Keratinocyte (primary cell): ENCODE measurements around the gene NAV3. TPM values are rescaled to one million over a fixed set of nuclear protein-coding genes. Genes with fewer than 3 reads are reported as not detected.

Experiments used
- DNase-seq: peaks from one replicate; pipeline ENCODE4 v3.0.0-alpha.2; 2011; ENCODE audit warnings: low read depth, missing footprints, low spot score
- FAIRE-seq: peaks from 2 replicates; lab custom pipeline; 2011; peaks lifted over from hg19 to GRCh38; lab: Jason Lieb, UNC
- H2AFZ ChIP-seq: 2 replicates; pipeline ENCODE4 v1.6.0; 2012; ENCODE audit warnings: low read length, control low read depth, inconsistent platforms; ENCODE audit not compliant: control insufficient read depth
- H3K27ac ChIP-seq: 2 replicates; pipeline ENCODE4 v1.5.1; 2011; ENCODE audit warnings: low read length; ENCODE audit not compliant: control insufficient read depth, insufficient read depth
- H3K27me3 ChIP-seq: 3 replicates; pipeline ENCODE4 v1.6.0; 2011; ENCODE audit warnings: low read length; ENCODE audit not compliant: control insufficient read depth, insufficient read depth; ENCODE audit errors: extremely low read depth
- H3K36me3 ChIP-seq, 2 experiments: 2 replicates in 1 of 2; 3 replicates in 1 of 2; pipeline ENCODE4 v1.5.1; 2011; ENCODE audit warnings: low read length in 2 of 2, mild to moderate bottlenecking in 1 of 2; ENCODE audit not compliant: control insufficient read depth in 2 of 2, insufficient read depth in 2 of 2; ENCODE audit errors: extremely low read depth in 1 of 2
- H3K4me1 ChIP-seq: 3 replicates; pipeline ENCODE4 v1.5.1; 2011; ENCODE audit warnings: low read length; ENCODE audit not compliant: control insufficient read depth, insufficient read depth; ENCODE audit errors: extremely low read depth
- H3K4me2 ChIP-seq: 3 replicates; pipeline ENCODE4 v1.6.0; 2011; ENCODE audit warnings: low read depth, low read length; ENCODE audit not compliant: control insufficient read depth, insufficient read depth; ENCODE audit errors: extremely low read depth
- H3K4me3 ChIP-seq, 3 experiments: fragments of 200-600 bp in 1 of 3; sonication (generic) in 1 of 3; 2 replicates in 2 of 3; 3 replicates in 1 of 3; pipeline ENCODE4 v1.5.1; 2011 to 2016; ENCODE audit warnings: low read length in 3 of 3, mild to moderate bottlenecking in 3 of 3, control low read depth in 2 of 3, inconsistent platforms in 1 of 3, low read depth in 1 of 3, mixed read lengths in 1 of 3, mixed run types in 1 of 3, moderate library complexity in 1 of 3; ENCODE audit not compliant: control insufficient read depth in 2 of 3, insufficient read depth in 2 of 3; ENCODE audit errors: extremely low read depth in 1 of 3
- H3K79me2 ChIP-seq: 2 replicates; pipeline ENCODE4 v1.6.0; 2012; ENCODE audit warnings: low read length; ENCODE audit not compliant: control insufficient read depth, insufficient read depth
- H3K9ac ChIP-seq: 3 replicates; pipeline ENCODE4 v1.6.0; 2011; ENCODE audit warnings: low read length; ENCODE audit not compliant: control insufficient read depth, insufficient read depth; ENCODE audit errors: extremely low read depth
- H3K9me1 ChIP-seq: 3 replicates; pipeline ENCODE4 v1.6.0; 2011; ENCODE audit warnings: low read length; ENCODE audit not compliant: control insufficient read depth, insufficient read depth; ENCODE audit errors: extremely low read depth
- H3K9me3 ChIP-seq: 2 replicates; pipeline ENCODE4 v1.5.1; 2012; ENCODE audit warnings: low read depth, low read length; ENCODE audit not compliant: control insufficient read depth
- H4K20me1 ChIP-seq: 3 replicates; pipeline ENCODE4 v1.6.0; 2011; ENCODE audit warnings: low read length; ENCODE audit not compliant: control insufficient read depth, insufficient read depth; ENCODE audit errors: extremely low read depth
- CTCF ChIP-seq, 3 experiments: IDR thresholded peaks in 1 of 3; conservative IDR thresholded peaks in 1 of 3; optimal IDR thresholded peaks in 1 of 3; 2 replicates in 2 of 3; 3 replicates in 1 of 3; pipeline versions ENCODE3 to v1.5.1; 2011; ENCODE audit warnings: low read length in 3 of 3, mild to moderate bottlenecking in 3 of 3, moderate library complexity in 2 of 3, control low read depth in 1 of 3, inconsistent platforms in 1 of 3; ENCODE audit not compliant: insufficient read depth in 2 of 3; ENCODE audit errors: extremely low read depth in 1 of 3
- EZH2 ChIP-seq: IDR thresholded peaks from one replicate; pipeline ENCODE4 v1.6.1; 2012; ENCODE audit warnings: inconsistent platforms, mild to moderate bottlenecking, low read length, moderate library complexity
- dilution Hi-C: fragments of 300-500 bp; cut with MboI; formaldehyde crosslinking; loops from one replicate; pipeline ENCODE4 v1.7.0; 2020; ENCODE audit warnings: low sequenced_read_pairs; ENCODE audit not compliant: extremely low pct_ligation_motif_present
- polyA minus RNA-seq, 3 experiments: library from RNA; depleted of rRNA, polyadenylated mRNA; stranded (reverse); fragments of >200 nt; gene quantifications; 1 replicate in 1 of 3; 2 replicates in 1 of 3; 3 replicates in 1 of 3; pipeline ENCODE4 v1.2.3, GENCODE V29; 2011
- polyA plus RNA-seq, 5 experiments: library from polyadenylated mRNA; depleted of rRNA in 3 of 5; stranded (reverse) in 3 of 5; stranded (forward) in 1 of 5; unstranded in 1 of 5; fragments of >200 nt; gene quantifications; 1 replicate in 1 of 5; 2 replicates in 3 of 5; 3 replicates in 1 of 5; pipeline versions ENCODE4 v1.2.1 to v1.2.3, GENCODE V29; 2011 to 2012; ENCODE audit warnings: missing spikeins in 2 of 5, low read depth in 1 of 5, low replicate concordance in 1 of 5

NAV3 gene, protein sequence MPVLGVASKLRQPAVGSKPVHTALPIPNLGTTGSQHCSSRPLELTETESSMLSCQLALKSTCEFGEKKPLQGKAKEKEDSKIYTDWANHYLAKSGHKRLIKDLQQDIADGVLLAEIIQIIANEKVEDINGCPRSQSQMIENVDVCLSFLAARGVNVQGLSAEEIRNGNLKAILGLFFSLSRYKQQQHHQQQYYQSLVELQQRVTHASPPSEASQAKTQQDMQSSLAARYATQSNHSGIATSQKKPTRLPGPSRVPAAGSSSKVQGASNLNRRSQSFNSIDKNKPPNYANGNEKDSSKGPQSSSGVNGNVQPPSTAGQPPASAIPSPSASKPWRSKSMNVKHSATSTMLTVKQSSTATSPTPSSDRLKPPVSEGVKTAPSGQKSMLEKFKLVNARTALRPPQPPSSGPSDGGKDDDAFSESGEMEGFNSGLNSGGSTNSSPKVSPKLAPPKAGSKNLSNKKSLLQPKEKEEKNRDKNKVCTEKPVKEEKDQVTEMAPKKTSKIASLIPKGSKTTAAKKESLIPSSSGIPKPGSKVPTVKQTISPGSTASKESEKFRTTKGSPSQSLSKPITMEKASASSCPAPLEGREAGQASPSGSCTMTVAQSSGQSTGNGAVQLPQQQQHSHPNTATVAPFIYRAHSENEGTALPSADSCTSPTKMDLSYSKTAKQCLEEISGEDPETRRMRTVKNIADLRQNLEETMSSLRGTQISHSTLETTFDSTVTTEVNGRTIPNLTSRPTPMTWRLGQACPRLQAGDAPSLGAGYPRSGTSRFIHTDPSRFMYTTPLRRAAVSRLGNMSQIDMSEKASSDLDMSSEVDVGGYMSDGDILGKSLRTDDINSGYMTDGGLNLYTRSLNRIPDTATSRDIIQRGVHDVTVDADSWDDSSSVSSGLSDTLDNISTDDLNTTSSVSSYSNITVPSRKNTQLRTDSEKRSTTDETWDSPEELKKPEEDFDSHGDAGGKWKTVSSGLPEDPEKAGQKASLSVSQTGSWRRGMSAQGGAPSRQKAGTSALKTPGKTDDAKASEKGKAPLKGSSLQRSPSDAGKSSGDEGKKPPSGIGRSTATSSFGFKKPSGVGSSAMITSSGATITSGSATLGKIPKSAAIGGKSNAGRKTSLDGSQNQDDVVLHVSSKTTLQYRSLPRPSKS (N-terminal part only)
- polyA plus RNA-seq (11.2 to 22.9 TPM (median 22.6 TPM) in 3 replicates), polyA minus RNA-seq (53.2 to 142 TPM (median 141 TPM) in 3 replicates)
- polyA plus RNA-seq (2011; ENCODE audit: low read depth), result 1.1 TPM
- 4.8 and 9.4 TPM in 2 replicates for polyA plus RNA-seq (2011; cell fraction: cytosol; rRNA removed)
- 19.9 and 20.1 TPM in 2 replicates for polyA plus RNA-seq (2011; cell fraction: nucleus; rRNA removed)
- 1.3 and 11.1 TPM in 2 replicates for polyA plus RNA-seq (2012; ENCODE audit: low replicate concordance)
- polyA minus RNA-seq (2011; cell fraction: cytosol; rRNA and poly(A)+ RNA removed), result 61.8 TPM
- polyA minus RNA-seq (2011; cell fraction: nucleus; rRNA and poly(A)+ RNA removed), result 61.1 and 109 TPM in 2 replicates

- H3K9ac ChIP-seq, result no peak within 1 kb of the TSS
- H3K27me3 ChIP-seq, result no peaks in the 10 kb centered on the region
- FAIRE-seq, result no peak
- no peak within 1 kb of the TSS for H2AFZ ChIP-seq
- no peaks in the 10 kb centered on the region for H3K9me3 ChIP-seq
- H3K9me1 ChIP-seq, result no peaks in the 10 kb centered on the region
- no peak within 1 kb of the TSS for H3K4me3 ChIP-seq
- H3K36me3 ChIP-seq, result no peaks in the 10 kb centered on the region
- no peaks in the 10 kb centered on the region for H3K4me1 ChIP-seq
- H3K4me2 ChIP-seq, result no peak within 1 kb of the TSS
- no peak within 1 kb of the TSS for H3K27ac ChIP-seq
- TF ChIP-seq EZH2 (no peak), CTCF (optimal IDR thresholded peaks at IDR 0.05 in 1 of 3, IDR thresholded peaks at IDR 0.05 in 1 of 3, conservative IDR thresholded peaks at IDR 0.05 in 1 of 3; ENCODE audit: extremely low read depth in 1 of 3, insufficient read depth in 2 of 3, low read length in 3 of 3) (no peak)
- no peak for DNase-seq
- H3K79me2 ChIP-seq, result no peaks in the 10 kb centered on the region
- dilution Hi-C loops, result no loop called here
- H4K20me1 ChIP-seq, result no peaks in the 10 kb centered on the region
These were observed at the start of gene NAV3 for GRCh38 chr12:77830583-77831351. NAV3 (plus strand) TSS chr12:77830894; CDS start chr12:77831462, 568 bp downstream.

GRCh38 chr12:77782034-77782433 lies 48.7 kb upstream of the NAV3 start:
- dilution Hi-C loops, result no loop called here
- H3K4me3 ChIP-seq, result no peak overlapping the region
- no peak overlapping the region for H3K9ac ChIP-seq
- no peaks in the 10 kb centered on the region for H3K9me3 ChIP-seq
- no peaks in the 10 kb centered on the region for H3K9me1 ChIP-seq
- no peaks in the 10 kb centered on the region for H3K27me3 ChIP-seq
- no peak overlapping the region for H3K27ac ChIP-seq
- DNase-seq (no peak), FAIRE-seq (no peak)
- H2AFZ ChIP-seq, result no peak overlapping the region
- no peaks in the 10 kb centered on the region for H4K20me1 ChIP-seq
- no peaks in the 10 kb centered on the region for H3K36me3 ChIP-seq
- H3K79me2 ChIP-seq, result no peaks in the 10 kb centered on the region
- no peaks in the 10 kb centered on the region for H3K4me1 ChIP-seq
- no peak for TF ChIP-seq EZH2
- TF ChIP-seq CTCF (optimal IDR thresholded peaks at IDR 0.05 in 1 of 3, IDR thresholded peaks at IDR 0.05 in 1 of 3, conservative IDR thresholded peaks at IDR 0.05 in 1 of 3; ENCODE audit: extremely low read depth in 1 of 3, insufficient read depth in 2 of 3, low read length in 3 of 3), result no peak
- H3K4me2 ChIP-seq, result no peak overlapping the region
